Measurements from ENCODE around the gene C1QC.

DNA sequence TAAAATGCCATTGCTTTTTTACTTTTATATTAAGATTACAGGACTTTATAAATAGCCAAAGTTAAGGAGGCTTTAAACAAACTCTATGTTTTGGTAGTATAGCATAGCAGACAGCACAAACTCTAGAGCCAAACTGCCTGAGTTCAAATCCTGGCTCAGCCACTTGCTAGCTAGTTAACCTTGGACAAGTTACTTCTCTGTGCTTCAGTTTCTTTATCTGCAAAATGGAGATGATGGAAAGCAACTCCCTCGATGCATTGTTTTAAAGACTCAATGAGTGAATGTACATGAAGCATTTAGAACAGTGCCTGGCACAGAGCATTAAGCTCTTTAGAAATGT, 30.9 kb downstream of the C1QC start:
- TF ChIP-seq POLR2A (IDR thresholded peaks at IDR 0.05) = no peak
- TF ChIP-seq, protein P1, sequence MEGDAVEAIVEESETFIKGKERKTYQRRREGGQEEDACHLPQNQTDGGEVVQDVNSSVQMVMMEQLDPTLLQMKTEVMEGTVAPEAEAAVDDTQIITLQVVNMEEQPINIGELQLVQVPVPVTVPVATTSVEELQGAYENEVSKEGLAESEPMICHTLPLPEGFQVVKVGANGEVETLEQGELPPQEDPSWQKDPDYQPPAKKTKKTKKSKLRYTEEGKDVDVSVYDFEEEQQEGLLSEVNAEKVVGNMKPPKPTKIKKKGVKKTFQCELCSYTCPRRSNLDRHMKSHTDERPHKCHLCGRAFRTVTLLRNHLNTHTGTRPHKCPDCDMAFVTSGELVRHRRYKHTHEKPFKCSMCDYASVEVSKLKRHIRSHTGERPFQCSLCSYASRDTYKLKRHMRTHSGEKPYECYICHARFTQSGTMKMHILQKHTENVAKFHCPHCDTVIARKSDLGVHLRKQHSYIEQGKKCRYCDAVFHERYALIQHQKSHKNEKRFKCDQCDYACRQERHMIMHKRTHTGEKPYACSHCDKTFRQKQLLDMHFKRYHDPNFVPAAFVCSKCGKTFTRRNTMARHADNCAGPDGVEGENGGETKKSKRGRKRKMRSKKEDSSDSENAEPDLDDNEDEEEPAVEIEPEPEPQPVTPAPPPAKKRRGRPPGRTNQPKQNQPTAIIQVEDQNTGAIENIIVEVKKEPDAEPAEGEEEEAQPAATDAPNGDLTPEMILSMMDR (IDR thresholded peaks at IDR 0.05) = no peak

Data from testis (tissue), 2 donors.